BE2C (cell line): ENCODE data around the gene STK39.

ENCODE experiments used
- DNase-seq: peaks from one replicate; pipeline ENCODE4 v3.0.0-alpha.2; 2020
- H3K27me3 ChIP-seq: fragments of 250-450 bp; sonication (Bioruptor Pico); 2 replicates; pipeline ENCODE4 v1.5.1; 2020; ENCODE audit warnings: mild to moderate bottlenecking
- H3K36me3 ChIP-seq: fragments of 250-450 bp; sonication (Bioruptor Pico); 2 replicates; pipeline ENCODE4 v1.5.1; 2020; ENCODE audit warnings: mild to moderate bottlenecking
- H3K4me1 ChIP-seq: fragments of 250-450 bp; sonication (Bioruptor Pico); 2 replicates; pipeline ENCODE4 v1.5.1; 2020
- H3K4me3 ChIP-seq: 2 replicates; pipeline ENCODE4 v1.5.1; 2011; ENCODE audit warnings: low read depth, low read length
- H3K9me3 ChIP-seq: fragments of 250-450 bp; sonication (Bioruptor Pico); 2 replicates; pipeline ENCODE4 v1.5.1; 2020
- TF ChIP-seq, protein P1 (sequence below): IDR thresholded peaks from 2 replicates; pipeline ENCODE4 v1.5.1; 2012; ENCODE audit warnings: mild to moderate bottlenecking, low read depth, low read length

The STK39 gene

GRCh38 chr2:168054657-168055056 lies 192.7 kb downstream of the STK39 start:
- H3K27me3 ChIP-seq = no peaks in the 10 kb centered on the region
- H3K36me3 ChIP-seq = no peaks in the 10 kb centered on the region
- TF ChIP-seq, protein P1, sequence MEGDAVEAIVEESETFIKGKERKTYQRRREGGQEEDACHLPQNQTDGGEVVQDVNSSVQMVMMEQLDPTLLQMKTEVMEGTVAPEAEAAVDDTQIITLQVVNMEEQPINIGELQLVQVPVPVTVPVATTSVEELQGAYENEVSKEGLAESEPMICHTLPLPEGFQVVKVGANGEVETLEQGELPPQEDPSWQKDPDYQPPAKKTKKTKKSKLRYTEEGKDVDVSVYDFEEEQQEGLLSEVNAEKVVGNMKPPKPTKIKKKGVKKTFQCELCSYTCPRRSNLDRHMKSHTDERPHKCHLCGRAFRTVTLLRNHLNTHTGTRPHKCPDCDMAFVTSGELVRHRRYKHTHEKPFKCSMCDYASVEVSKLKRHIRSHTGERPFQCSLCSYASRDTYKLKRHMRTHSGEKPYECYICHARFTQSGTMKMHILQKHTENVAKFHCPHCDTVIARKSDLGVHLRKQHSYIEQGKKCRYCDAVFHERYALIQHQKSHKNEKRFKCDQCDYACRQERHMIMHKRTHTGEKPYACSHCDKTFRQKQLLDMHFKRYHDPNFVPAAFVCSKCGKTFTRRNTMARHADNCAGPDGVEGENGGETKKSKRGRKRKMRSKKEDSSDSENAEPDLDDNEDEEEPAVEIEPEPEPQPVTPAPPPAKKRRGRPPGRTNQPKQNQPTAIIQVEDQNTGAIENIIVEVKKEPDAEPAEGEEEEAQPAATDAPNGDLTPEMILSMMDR = no peak
- no peak for DNase-seq
- peaks cover 8% of the 10 kb centered on the region for H3K4me1 ChIP-seq
- no peak overlapping the region for H3K4me3 ChIP-seq
- no peaks in the 10 kb centered on the region for H3K9me3 ChIP-seq

DNA sequence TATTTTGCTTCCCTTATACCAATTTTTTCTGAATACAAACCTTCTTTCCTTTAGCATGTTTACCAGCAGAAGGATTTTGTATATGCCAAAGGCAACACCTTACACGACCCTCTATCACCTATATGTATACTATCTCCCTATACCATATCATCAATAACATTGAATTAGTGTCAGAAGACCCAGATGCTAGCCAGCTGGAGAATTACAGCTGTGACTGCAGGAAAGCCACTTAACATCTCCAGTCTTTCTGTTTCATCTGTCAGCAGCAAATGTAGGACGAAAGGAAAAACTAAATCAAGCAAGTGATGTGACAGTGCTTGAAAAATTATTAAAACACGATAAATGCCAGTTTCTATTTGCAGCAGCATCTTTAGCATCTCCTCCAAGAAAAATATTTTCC lies 193.7 kb downstream of the STK39 start:
- TF ChIP-seq, protein P1 = no peak
- no peak overlapping the region for H3K4me3 ChIP-seq
- H3K4me1 ChIP-seq = peaks cover 4% of the 10 kb centered on the region; the same call in 1 of the 2 replicates
- DNase-seq = no peak
- H3K27me3 ChIP-seq = no peaks in the 10 kb centered on the region
- H3K9me3 ChIP-seq = no peaks in the 10 kb centered on the region
- no peaks in the 10 kb centered on the region for H3K36me3 ChIP-seq

DNA sequence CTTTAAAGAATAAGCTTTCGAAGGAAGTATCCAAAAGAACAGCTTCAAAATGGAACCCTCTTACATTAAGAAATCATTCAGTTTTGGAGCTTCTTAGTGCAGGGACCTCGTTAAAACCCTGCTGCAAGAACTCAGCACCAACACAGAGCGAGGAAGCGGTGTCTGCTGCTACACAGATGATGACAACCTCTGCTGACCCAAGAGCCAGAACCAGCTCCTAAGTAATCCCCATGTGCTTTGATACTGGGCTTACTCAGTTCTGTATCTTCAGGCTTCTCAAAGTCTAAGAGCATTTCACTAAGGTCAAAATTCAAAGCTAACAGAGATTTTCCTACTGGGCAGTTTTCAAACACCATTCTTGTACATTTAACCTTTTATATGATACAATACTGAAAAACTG lies 194.6 kb downstream of the STK39 start:
- DNase-seq = no peak
- no peaks in the 10 kb centered on the region for H3K27me3 ChIP-seq
- no peaks in the 10 kb centered on the region for H3K4me1 ChIP-seq
- TF ChIP-seq, protein P1 = no peak
- no peaks in the 10 kb centered on the region for H3K9me3 ChIP-seq
- no peaks in the 10 kb centered on the region for H3K36me3 ChIP-seq
- no peak overlapping the region for H3K4me3 ChIP-seq

GRCh38 chr2:168050377-168050776 lies 197.0 kb downstream of the STK39 start:
- H3K9me3 ChIP-seq = no peaks in the 10 kb centered on the region
- H3K4me1 ChIP-seq = no peaks in the 10 kb centered on the region
- TF ChIP-seq, protein P1 = no peak
- H3K36me3 ChIP-seq = no peaks in the 10 kb centered on the region
- no peaks in the 10 kb centered on the region for H3K27me3 ChIP-seq
- no peak overlapping the region for H3K4me3 ChIP-seq
- no peak for DNase-seq

- no peaks in the 10 kb centered on the region for H3K36me3 ChIP-seq
- H3K4me1 ChIP-seq = no peaks in the 10 kb centered on the region
- no peak for DNase-seq
- no peaks in the 10 kb centered on the region for H3K9me3 ChIP-seq
- no peaks in the 10 kb centered on the region for H3K27me3 ChIP-seq
- TF ChIP-seq, protein P1 = no peak
- no peak overlapping the region for H3K4me3 ChIP-seq
These were observed 197.8 kb downstream of the STK39 start for GRCh38 chr2:168049609-168050008.

DNA sequence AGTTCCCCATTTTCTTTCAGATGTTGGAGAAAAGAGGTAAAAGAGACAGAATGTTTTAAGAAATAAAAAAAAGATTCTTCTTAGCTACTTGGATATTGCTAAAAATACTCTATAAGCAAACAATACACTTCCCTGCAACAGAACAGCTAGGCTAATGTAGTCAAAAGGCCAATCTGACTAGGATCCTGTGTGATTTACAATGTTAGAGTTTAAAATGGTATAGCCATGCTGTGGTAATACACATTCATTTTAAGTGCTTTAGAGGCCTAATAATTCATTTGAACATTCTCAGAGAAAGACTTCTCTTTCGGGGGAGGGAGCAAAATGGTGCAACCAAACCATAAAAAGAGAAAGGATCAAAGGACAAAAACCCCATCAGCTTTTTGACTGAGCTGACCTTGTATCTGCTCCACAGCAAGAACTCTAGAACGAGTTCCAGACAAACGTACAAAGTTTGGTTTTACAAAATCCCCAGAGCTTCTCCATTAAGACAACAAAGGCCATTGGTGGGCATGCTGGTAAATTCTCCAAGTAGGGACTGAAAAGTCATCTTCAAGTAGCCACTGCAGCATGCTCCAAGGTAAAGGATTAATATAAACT lies 200.2 kb downstream of the STK39 start:
- no peak for DNase-seq
- H3K9me3 ChIP-seq = no peaks in the 10 kb centered on the region
- H3K27me3 ChIP-seq = no peaks in the 10 kb centered on the region
- TF ChIP-seq, protein P1 = no peak
- H3K4me1 ChIP-seq = no peaks in the 10 kb centered on the region
- no peak overlapping the region for H3K4me3 ChIP-seq
- no peaks in the 10 kb centered on the region for H3K36me3 ChIP-seq
